ENCODE measurements around the gene SLCO4A1. TPM values are rescaled to one million over a fixed set of nuclear protein-coding genes. Genes with fewer than 3 reads are reported as not detected.

The SLCO4A1 gene
- polyA plus RNA-seq, 1 experiment, result 0.09 TPM

- no peak for DNase-seq (ENCODE audit: low read depth, low spot score)
- ChIA-PET POLR2A (no interaction called here), CTCF (no interaction called here)
- Histone ChIP-seq H3K4me3 (ENCODE audit: low read depth, low read length) (no peak overlapping the region), H3K27me3 (ENCODE audit: control insufficient read depth, insufficient read depth, low read length) (peaks cover 23% of the 10 kb centered on the region), H3K27ac (ENCODE audit: low read depth, low read length) (no peak overlapping the region), H3K9me3 (ENCODE audit: control insufficient read depth, insufficient read depth, low read length) (no peaks in the 10 kb centered on the region; the same call in 1 of the 2 replicates)
- TF ChIP-seq, protein P1, sequence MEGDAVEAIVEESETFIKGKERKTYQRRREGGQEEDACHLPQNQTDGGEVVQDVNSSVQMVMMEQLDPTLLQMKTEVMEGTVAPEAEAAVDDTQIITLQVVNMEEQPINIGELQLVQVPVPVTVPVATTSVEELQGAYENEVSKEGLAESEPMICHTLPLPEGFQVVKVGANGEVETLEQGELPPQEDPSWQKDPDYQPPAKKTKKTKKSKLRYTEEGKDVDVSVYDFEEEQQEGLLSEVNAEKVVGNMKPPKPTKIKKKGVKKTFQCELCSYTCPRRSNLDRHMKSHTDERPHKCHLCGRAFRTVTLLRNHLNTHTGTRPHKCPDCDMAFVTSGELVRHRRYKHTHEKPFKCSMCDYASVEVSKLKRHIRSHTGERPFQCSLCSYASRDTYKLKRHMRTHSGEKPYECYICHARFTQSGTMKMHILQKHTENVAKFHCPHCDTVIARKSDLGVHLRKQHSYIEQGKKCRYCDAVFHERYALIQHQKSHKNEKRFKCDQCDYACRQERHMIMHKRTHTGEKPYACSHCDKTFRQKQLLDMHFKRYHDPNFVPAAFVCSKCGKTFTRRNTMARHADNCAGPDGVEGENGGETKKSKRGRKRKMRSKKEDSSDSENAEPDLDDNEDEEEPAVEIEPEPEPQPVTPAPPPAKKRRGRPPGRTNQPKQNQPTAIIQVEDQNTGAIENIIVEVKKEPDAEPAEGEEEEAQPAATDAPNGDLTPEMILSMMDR (IDR thresholded peaks at IDR 0.05; ENCODE audit: low read depth, low read length), result no peak
Measured at GRCh38 chr20:62693524-62693922, 51.2 kb downstream of the SLCO4A1 start.

DNA sequence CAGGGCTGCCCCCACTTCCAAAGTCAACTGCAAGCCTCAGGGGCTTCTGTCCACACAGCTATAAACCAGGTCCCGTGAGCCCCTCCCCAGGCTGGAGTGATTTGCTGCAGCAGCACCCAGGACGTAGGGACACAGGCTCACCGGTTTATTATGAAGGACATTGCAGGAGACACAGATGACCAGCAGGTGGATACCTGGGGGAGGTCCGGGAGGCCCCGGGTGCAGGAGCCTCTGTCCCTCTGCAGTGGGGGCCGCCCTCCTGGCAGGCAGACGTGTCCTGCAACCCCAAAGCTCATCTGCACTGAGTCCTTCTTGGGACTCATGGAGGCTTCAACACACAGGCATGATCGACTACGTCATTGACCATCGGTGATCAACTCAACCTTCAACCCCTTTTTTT, 51.8 kb downstream of the SLCO4A1 start:
- CTCF ChIA-PET, result no interaction called here
- Histone ChIP-seq H3K4me3 (ENCODE audit: low read depth, low read length) (no peak overlapping the region), H3K27ac (ENCODE audit: low read depth, low read length) (no peak overlapping the region), H3K9me3 (ENCODE audit: control insufficient read depth, insufficient read depth, low read length) (peaks cover 4% of the 10 kb centered on the region; the same call in 1 of the 2 replicates), H3K27me3 (ENCODE audit: control insufficient read depth, insufficient read depth, low read length) (peaks cover 20% of the 10 kb centered on the region)
- DNase-seq (ENCODE audit: low read depth, low spot score), result no peak
- TF ChIP-seq, protein P1 (IDR thresholded peaks at IDR 0.05; ENCODE audit: low read depth, low read length), result no peak
- POLR2A ChIA-PET, result no interaction called here

DNA sequence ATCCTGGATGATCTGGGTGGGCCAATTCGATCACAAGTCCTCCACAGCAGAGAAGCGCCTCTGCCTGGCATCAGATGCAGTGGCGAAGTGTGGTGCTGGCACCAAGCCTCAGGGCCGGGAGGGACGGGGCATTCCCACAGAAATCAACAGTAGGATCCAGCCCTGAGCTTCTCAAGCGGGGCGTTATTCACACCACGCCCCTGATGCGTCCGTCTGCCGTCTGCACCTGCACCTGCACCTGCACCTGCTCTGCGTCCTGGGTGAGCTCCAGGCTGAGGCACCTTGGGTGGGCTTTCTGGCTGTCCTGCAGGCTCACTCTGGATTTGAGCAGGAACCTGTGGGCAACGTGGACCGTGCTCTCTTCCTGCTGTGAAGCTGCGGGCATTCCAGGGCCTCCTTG, 52.6 kb downstream of the SLCO4A1 start:
- peaks cover 9% of the 10 kb centered on the region; the same call in 1 of the 2 replicates for H3K9me3 ChIP-seq (ENCODE audit: control insufficient read depth, insufficient read depth, low read length)
- H3K27ac ChIP-seq (ENCODE audit: low read depth, low read length), result no peak overlapping the region
- ChIA-PET POLR2A (no interaction called here), CTCF (no interaction called here)
- peaks cover 20% of the 10 kb centered on the region for H3K27me3 ChIP-seq (ENCODE audit: control insufficient read depth, insufficient read depth, low read length)
- TF ChIP-seq, protein P1 (IDR thresholded peaks at IDR 0.05; ENCODE audit: low read depth, low read length), result no peak
- no peak for DNase-seq (ENCODE audit: low read depth, low spot score)
- no peak overlapping the region for H3K4me3 ChIP-seq (ENCODE audit: low read depth, low read length)

DNA sequence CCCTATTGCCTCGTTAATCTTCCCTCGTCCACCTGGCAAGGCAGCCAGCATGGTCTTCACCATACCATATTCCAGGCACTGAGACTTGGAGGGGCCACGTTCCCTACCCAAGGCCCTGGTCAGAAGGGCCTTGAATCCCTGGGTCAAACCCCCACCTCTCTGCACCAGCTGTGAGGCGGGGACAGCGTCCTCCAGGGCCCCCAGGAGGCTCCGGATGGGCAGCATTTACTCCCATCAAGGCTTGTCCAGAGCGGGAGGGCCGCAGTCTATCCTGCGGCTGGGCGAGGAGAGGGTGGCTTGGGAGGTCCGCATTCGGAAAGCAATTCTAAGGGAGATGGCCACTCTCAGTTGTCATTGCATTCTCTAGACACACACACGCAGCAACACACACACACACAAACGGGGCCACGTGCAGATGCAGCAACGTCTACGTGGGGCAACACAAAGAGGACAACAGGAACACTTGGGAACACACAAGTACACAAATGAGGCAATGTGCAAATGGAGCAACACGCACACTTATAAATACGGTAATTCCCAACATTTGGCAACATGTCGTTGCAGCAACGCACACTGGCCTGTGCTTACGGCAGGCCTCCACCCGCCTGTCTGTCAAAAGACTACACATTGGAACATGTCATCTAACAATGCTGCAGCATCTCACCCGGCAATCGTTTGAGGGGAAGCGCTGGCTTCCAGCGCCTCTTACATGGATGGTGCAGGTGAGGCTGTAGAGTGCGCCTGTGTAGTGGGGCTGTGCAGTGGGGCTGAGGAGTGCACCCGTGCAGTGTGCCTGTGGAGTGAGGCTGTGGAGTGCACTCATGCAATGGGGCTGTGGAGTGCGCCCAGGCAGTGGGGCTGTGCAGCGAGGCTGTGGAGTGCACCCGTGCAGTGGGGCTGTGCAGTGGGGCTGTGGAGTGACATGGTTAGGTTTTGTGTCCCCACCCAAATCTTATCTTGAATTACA, 53.4 kb downstream of the SLCO4A1 start:
- no peak overlapping the region for H3K4me3 ChIP-seq (ENCODE audit: low read depth, low read length)
- TF ChIP-seq, protein P1 (IDR thresholded peaks at IDR 0.05; ENCODE audit: low read depth, low read length), result no peak
- H3K9me3 ChIP-seq (ENCODE audit: control insufficient read depth, insufficient read depth, low read length), result peaks cover 9% of the 10 kb centered on the region; the same call in 1 of the 2 replicates
- no peak overlapping the region for H3K27ac ChIP-seq (ENCODE audit: low read depth, low read length)
- ChIA-PET POLR2A (no interaction called here), CTCF (no interaction called here)
- DNase-seq (ENCODE audit: low read depth, low spot score), result no peak
- H3K27me3 ChIP-seq (ENCODE audit: control insufficient read depth, insufficient read depth, low read length), result peaks cover 20% of the 10 kb centered on the region

- H3K27ac ChIP-seq (ENCODE audit: low read depth, low read length), result no peak overlapping the region
- ChIA-PET POLR2A (no interaction called here), CTCF (no interaction called here)
- no peak for DNase-seq (ENCODE audit: low read depth, low spot score)
- H3K4me3 ChIP-seq (ENCODE audit: low read depth, low read length), result no peak overlapping the region
- TF ChIP-seq, protein P1 (IDR thresholded peaks at IDR 0.05; ENCODE audit: low read depth, low read length), result no peak
- H3K9me3 ChIP-seq (ENCODE audit: control insufficient read depth, insufficient read depth, low read length), result peaks cover 9% of the 10 kb centered on the region; the same call in 1 of the 2 replicates
- peaks cover 20% of the 10 kb centered on the region for H3K27me3 ChIP-seq (ENCODE audit: control insufficient read depth, insufficient read depth, low read length)
Measured at GRCh38 chr20:62696434-62696957, 54.2 kb downstream of the SLCO4A1 start.

All from AG04450 (cell line).